Measurements from ENCODE around the gene CCDC97.
"Not testable (repeated sequence)": the region's sequence is repeated elsewhere in the genome, so short reads cannot be mapped to it uniquely, and the experiment has no call there.

CCDC97 gene

GRCh38 chr19:41339936-41340335 lies 30.0 kb downstream of the CCDC97 start:
- DNase-seq (ENCODE audit: low read depth in 2 of 2) = peak in 1 of 2 donors; percentile 50
- H3K4me3 ChIP-seq (replicated peaks in 1 of 2; ENCODE audit: low read depth in 2 of 2, low read length in 2 of 2) = no peak overlapping the region
- no peak for TF ChIP-seq CTCF (IDR thresholded peaks at IDR 0.05; ENCODE audit: low read depth, low read length)

DNA sequence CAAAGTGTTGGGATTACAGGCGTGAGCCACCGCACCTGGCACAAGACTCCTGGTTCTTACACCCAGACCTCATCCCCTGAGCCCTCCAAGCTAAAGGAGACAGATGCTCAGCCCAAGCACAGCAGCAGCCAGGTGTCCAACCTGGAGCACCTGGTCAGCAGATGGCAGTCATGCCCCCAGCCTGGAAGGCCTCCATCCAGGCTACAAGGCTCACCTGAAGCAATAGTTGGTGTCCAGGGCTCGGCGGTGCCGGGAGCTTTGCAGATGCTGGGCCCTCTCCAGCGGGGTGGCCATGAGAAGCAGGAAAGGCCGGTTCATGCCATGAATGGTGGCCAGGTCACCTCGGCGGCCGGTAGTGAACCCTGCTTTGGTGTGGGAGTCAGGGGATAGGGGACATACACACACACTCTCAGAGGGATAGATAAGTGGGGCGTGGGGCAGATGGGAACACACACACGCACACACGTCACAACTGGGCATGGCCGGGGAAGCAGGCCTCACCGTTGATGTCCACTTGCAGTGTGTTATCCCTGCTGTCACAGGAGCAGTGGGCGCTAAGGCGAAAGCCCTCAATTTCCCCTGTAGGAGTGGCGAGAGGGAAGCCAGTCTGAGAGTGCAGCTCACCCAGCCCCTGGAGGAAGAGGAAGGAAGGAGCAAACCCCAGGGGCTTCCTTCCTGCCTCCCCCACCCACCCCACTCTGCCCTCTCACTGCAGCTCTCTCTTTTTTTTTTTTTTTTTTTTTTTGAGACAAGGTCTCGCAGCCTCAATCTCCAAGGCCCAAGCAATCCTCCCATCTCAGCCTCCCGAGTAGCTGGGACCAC lies 31.9 kb downstream of the CCDC97 start:
- DNase-seq (ENCODE audit: low read depth in 2 of 2) = no peak
- H3K4me3 ChIP-seq (replicated peaks in 1 of 2; ENCODE audit: low read depth in 2 of 2, low read length in 2 of 2) = no peak overlapping the region

DNA sequence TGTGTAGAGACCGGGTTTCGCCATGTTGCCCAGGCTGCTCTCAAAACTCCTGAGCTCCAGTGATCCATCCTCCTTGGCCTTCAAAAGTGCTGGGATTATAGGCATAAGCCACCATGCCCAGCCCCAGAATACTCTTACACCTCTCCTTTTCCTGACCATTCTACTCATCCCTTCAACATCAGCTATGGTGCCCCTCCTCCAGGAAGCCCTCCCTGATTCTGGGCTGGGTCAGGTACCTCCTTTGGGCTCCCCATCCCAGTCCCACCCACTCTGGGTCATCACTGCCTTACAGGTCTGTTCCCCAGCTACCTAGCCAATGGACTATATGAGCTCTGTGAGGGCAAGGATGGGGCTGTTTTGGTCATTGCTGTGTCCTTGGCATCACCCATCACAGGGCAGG lies 34.2 kb downstream of the CCDC97 start:
- no peak for DNase-seq (ENCODE audit: low read depth in 2 of 2)
- no peak for TF ChIP-seq CTCF (IDR thresholded peaks at IDR 0.05; ENCODE audit: low read depth, low read length)
- no peak overlapping the region for H3K4me3 ChIP-seq (replicated peaks in 1 of 2; ENCODE audit: low read depth in 2 of 2, low read length in 2 of 2)

More for the DNA sequence above, 31.9 kb downstream of the CCDC97 start:
- TF ChIP-seq CTCF (IDR thresholded peaks at IDR 0.05; ENCODE audit: low read depth, low read length) = no peak

DNA sequence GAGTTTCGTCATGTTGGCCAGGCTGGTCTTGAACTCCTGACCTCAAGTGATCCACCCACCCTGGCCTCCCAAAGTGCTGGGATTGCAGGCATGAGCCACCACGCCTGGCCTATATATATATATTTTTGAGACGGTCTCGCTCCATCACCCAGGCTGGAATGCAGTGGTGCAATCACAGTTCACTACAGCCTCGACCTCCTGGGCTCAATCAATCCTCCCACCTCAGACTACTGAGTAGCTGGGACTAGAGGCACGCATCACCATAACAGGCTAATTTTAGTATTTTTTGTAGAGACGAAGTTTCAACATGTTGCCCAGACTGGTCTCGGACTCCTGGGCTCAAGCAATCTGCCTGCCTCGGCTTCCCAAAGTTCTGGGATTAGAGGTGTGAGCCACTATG lies 36.9 kb downstream of the CCDC97 start:
- not testable (repeated sequence) for H3K4me3 ChIP-seq (replicated peaks in 1 of 2; ENCODE audit: low read depth in 2 of 2, low read length in 2 of 2); DNase-seq (ENCODE audit: low read depth in 2 of 2)

- H3K4me3 ChIP-seq (replicated peaks in 1 of 2; ENCODE audit: low read depth in 2 of 2, low read length in 2 of 2) = peak overlapping the region; percentile 86 to 93
- no peak for TF ChIP-seq CTCF (IDR thresholded peaks at IDR 0.05; ENCODE audit: low read depth, low read length)
- DNase-seq (ENCODE audit: low read depth in 2 of 2) = peak; percentile 29 to 42
Observed at GRCh38 chr19:41350735-41351338, 40.9 kb downstream of the CCDC97 start.

DNA sequence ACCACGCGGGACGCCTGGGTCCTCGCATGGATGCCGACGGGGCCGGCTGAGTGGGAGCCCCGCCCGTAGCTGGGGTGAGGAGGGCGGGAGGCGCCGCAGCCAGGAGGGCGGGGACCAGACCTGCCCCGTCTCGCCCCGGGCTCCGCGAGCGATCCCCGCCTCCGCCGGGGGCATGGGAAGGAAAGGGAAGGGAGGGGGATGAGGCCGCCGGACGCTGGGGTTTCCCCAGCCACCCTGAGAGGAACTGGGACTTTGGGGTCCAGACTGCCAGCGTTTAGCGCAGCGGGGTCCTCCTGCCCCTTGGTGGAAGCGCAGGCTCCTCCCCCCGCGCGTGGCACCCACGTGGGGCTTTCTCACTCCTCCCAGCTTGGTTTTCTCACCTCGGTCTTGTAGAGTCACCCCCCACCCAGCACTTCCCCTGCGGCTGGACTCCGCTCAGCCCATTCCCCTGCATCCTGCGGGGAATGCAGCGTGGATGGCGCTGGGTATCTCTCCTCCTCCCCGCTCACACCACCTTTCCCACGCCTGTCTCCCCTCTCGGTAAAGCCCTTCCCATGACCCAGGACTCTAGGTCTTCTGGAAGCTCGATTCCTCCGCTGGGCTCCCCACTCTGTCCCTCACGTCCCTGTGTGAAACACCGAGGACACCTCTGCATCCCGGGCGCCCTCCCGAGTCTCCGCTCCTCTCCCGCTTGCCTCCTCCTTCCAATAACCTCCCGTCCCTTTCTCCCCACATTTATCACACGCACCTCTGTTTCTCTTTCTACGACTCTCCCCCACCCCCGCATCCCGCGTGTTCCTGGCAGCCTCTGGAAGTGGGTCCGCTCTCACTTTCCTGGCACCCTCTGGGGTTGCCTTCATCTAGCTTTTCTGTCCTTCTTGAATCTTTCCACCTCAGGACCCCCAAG lies 41.6 kb downstream of the CCDC97 start:
- DNase-seq (ENCODE audit: low read depth in 2 of 2) = peak; percentile 54 to 63
- TF ChIP-seq CTCF (IDR thresholded peaks at IDR 0.05; ENCODE audit: low read depth, low read length) = no peak
- peak overlapping the region; percentile 86 to 93 for H3K4me3 ChIP-seq (replicated peaks in 1 of 2; ENCODE audit: low read depth in 2 of 2, low read length in 2 of 2)

GRCh38 chr19:41352279-41352608 lies 42.3 kb downstream of the CCDC97 start:
- TF ChIP-seq CTCF (IDR thresholded peaks at IDR 0.05; ENCODE audit: low read depth, low read length) = no peak
- peak overlapping the region; percentile 86 to 93 for H3K4me3 ChIP-seq (replicated peaks in 1 of 2; ENCODE audit: low read depth in 2 of 2, low read length in 2 of 2)
- no peak for DNase-seq (ENCODE audit: low read depth in 2 of 2)
